Osteocyte (in vitro differentiated cells): ENCODE measurements around the gene MFSD6. TPM values are rescaled to one million over a fixed set of nuclear protein-coding genes. Genes with fewer than 3 reads are reported as not detected.
"Not testable (repeated sequence)": the region's sequence is repeated elsewhere in the genome, so short reads cannot be mapped to it uniquely, and the experiment has no call there.

ENCODE experiments used
- DNase-seq: peaks from one replicate; pipeline ENCODE4 v3.0.0; 2021; ENCODE audit warnings: mixed read lengths; ENCODE audit not compliant: unreplicated experiment; ENCODE audit errors: extremely low spot score
- H3K27ac Mint-ChIP-seq: one replicate; pipeline ENCODE4 v1.8.0; 2021; ENCODE audit warnings: mild to moderate bottlenecking, mixed read lengths; ENCODE audit not compliant: unreplicated experiment
- H3K27me3 Mint-ChIP-seq: one replicate; pipeline ENCODE4 v1.8.0; 2021; ENCODE audit warnings: mixed read lengths; ENCODE audit not compliant: unreplicated experiment
- H3K36me3 Mint-ChIP-seq: one replicate; pipeline ENCODE4 v1.8.0; 2021; ENCODE audit warnings: mixed read lengths; ENCODE audit not compliant: unreplicated experiment
- H3K4me1 Mint-ChIP-seq: one replicate; pipeline ENCODE4 v1.8.0; 2021; ENCODE audit warnings: mixed read lengths; ENCODE audit not compliant: unreplicated experiment
- H3K4me3 Mint-ChIP-seq: one replicate; pipeline ENCODE4 v1.8.0; 2021; ENCODE audit warnings: mild to moderate bottlenecking, moderate library complexity, mixed read lengths; ENCODE audit not compliant: unreplicated experiment
- H3K9me3 Mint-ChIP-seq: one replicate; pipeline ENCODE4 v1.8.0; 2021; ENCODE audit warnings: mixed read lengths; ENCODE audit not compliant: unreplicated experiment
- total RNA-seq: library from RNA; stranded (reverse); gene quantifications from 2 replicates; pipeline ENCODE4 v1.2.1, GENCODE V29; 2021
- TF ChIP-seq, protein P1 (sequence below): fragments of 200-600 bp; sonication (generic); IDR thresholded peaks from 2 replicates; pipeline ENCODE4 v1.5.0; 2021; ENCODE audit warnings: antibody characterized with exemption, mild to moderate bottlenecking, moderate library complexity

Gene MFSD6
- total RNA-seq, 1 donor from 2014 or later: 12.1 TPM

GRCh38 chr2:190488516-190489233, 80.5 kb downstream of the MFSD6 start:
- H3K27me3 Mint-ChIP-seq: no peaks in the 10 kb centered on the region
- peaks cover 44% of the 10 kb centered on the region for H3K36me3 Mint-ChIP-seq
- no peak overlapping the region for H3K27ac Mint-ChIP-seq
- peaks cover 17% of the 10 kb centered on the region for H3K9me3 Mint-ChIP-seq
- TF ChIP-seq, protein P1, sequence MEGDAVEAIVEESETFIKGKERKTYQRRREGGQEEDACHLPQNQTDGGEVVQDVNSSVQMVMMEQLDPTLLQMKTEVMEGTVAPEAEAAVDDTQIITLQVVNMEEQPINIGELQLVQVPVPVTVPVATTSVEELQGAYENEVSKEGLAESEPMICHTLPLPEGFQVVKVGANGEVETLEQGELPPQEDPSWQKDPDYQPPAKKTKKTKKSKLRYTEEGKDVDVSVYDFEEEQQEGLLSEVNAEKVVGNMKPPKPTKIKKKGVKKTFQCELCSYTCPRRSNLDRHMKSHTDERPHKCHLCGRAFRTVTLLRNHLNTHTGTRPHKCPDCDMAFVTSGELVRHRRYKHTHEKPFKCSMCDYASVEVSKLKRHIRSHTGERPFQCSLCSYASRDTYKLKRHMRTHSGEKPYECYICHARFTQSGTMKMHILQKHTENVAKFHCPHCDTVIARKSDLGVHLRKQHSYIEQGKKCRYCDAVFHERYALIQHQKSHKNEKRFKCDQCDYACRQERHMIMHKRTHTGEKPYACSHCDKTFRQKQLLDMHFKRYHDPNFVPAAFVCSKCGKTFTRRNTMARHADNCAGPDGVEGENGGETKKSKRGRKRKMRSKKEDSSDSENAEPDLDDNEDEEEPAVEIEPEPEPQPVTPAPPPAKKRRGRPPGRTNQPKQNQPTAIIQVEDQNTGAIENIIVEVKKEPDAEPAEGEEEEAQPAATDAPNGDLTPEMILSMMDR: no peak
- no peak overlapping the region for H3K4me3 Mint-ChIP-seq
- DNase-seq: no peak
- H3K4me1 Mint-ChIP-seq: no peaks in the 10 kb centered on the region

DNA sequence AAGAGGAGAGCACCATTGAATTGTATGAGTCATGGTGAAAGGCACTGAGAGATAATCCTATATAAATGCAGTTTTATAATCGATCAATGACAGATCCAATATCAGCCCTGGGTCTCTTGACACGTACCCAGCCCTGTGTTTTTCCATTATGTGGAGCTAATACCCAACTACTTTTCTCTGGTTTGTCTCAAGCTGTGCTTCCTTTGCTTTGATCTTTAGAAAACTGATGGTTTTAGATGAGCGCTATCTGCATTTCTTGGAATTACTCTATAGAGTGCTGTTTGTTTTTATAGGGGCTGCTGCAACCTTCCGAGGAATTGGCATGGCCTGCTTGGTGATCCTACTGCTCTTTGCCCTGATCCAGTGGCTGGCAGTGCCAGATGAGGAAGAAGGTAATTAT, 81.3 kb downstream of the MFSD6 start:
- Mint-ChIP-seq H3K27me3 (no peaks in the 10 kb centered on the region), H3K9me3 (peaks cover 17% of the 10 kb centered on the region), H3K4me3 (no peak overlapping the region), H3K36me3 (peaks cover 47% of the 10 kb centered on the region), H3K4me1 (no peaks in the 10 kb centered on the region), H3K27ac (no peak overlapping the region)
- TF ChIP-seq, protein P1: no peak
- no peak for DNase-seq

- Mint-ChIP-seq H3K27ac (no peak overlapping the region), H3K36me3 (peaks cover 50% of the 10 kb centered on the region), H3K27me3 (no peaks in the 10 kb centered on the region), H3K4me3 (no peak overlapping the region), H3K9me3 (peaks cover 22% of the 10 kb centered on the region), H3K4me1 (no peaks in the 10 kb centered on the region)
- no peak for DNase-seq
- TF ChIP-seq, protein P1: no peak
Observed at GRCh38 chr2:190490502-190490901, 82.3 kb downstream of the MFSD6 start.

GRCh38 chr2:190493095-190493494, 84.9 kb downstream of the MFSD6 start:
- Mint-ChIP-seq H3K9me3 (peaks cover 27% of the 10 kb centered on the region), H3K36me3 (peaks cover 42% of the 10 kb centered on the region), H3K27ac (no peak overlapping the region), H3K4me1 (peaks cover 2% of the 10 kb centered on the region), H3K27me3 (no peaks in the 10 kb centered on the region), H3K4me3 (no peak overlapping the region)
- TF ChIP-seq, protein P1: no peak
- no peak for DNase-seq

- H3K4me3 Mint-ChIP-seq, DNase-seq, H3K27ac Mint-ChIP-seq, H3K4me1 Mint-ChIP-seq, H3K27me3 Mint-ChIP-seq: not testable (repeated sequence)
- Mint-ChIP-seq H3K9me3 (peaks cover 27% of the 10 kb centered on the region), H3K36me3 (peaks cover 44% of the 10 kb centered on the region)
Observed at GRCh38 chr2:190494600-190495227, 86.6 kb downstream of the MFSD6 start.
